Uterus (tissue), 4 donors: ENCODE data around the gene MAGEB6B. TPM values are rescaled to one million over a fixed set of nuclear protein-coding genes. Genes with fewer than 3 reads are reported as not detected.

Experiments
- DNase-seq, 2 donors: peaks; one replicate each; pipeline ENCODE4 v3.0.0-alpha.2; 2019 to 2020
- H3K27ac ChIP-seq, 2 donors: fragments of 200-600 bp; sonication (generic); 1 replicate in 1 of 2; 2 replicates in 1 of 2; pipeline ENCODE4 v1.5.1; 2016 to 2018
- H3K27me3 ChIP-seq, 2 donors: fragments of 200-600 bp; sonication (generic); one replicate each; pipeline ENCODE4 v1.5.1; 2018 to 2019; ENCODE audit warnings: control low read depth in 1 of 2
- H3K36me3 ChIP-seq, 2 donors: fragments of 200-600 bp; sonication (generic); one replicate each; pipeline ENCODE4 v1.5.1; 2019; ENCODE audit warnings: control low read depth in 1 of 2
- H3K4me1 ChIP-seq, 2 donors: fragments of 200-600 bp; sonication (generic); one replicate each; pipeline ENCODE4 v1.5.1; 2018 to 2019; ENCODE audit warnings: control low read depth in 1 of 2
- H3K4me3 ChIP-seq, 2 donors: fragments of 200-600 bp; sonication (generic); 1 replicate in 1 of 2; 2 replicates in 1 of 2; pipeline ENCODE4 v1.5.1; 2018 to 2019; ENCODE audit warnings: mild to moderate bottlenecking in 1 of 2
- H3K9me3 ChIP-seq, 2 donors: fragments of 200-600 bp; sonication (generic); one replicate each; pipeline ENCODE4 v1.5.1; 2019; ENCODE audit warnings: control low read depth in 1 of 2
- CTCF ChIP-seq, 4 experiments: fragments of 200-600 bp in 2 of 4; fragments of 450-650 bp in 2 of 4; sonication (generic) in 2 of 4; IDR thresholded peaks; one replicate each; pipeline ENCODE4 v1.5.1; 2016 to 2019; ENCODE audit warnings: antibody characterized with exemption in 4 of 4, mild to moderate bottlenecking in 2 of 4, moderate library complexity in 1 of 4
- POLR2A ChIP-seq, 2 donors: fragments of 450-650 bp; IDR thresholded peaks; one replicate each; pipeline ENCODE4 v1.6.1; 2016; ENCODE audit warnings: antibody characterized with exemption in 2 of 2, mild to moderate bottlenecking in 1 of 2, moderate library complexity in 1 of 2
- intact Hi-C: fragments of 100-400 bp; cut with DNase I; formaldehyde crosslinking; loops from one replicate; pipeline ENCODE4 v1.15.1; 2023; ENCODE audit warnings: low total_unique reads
- total RNA-seq, 4 donors: library from RNA; depleted of rRNA in 3 of 4; stranded (reverse); fragments of >200 nt in 3 of 4; gene quantifications; one replicate each; pipeline versions ENCODE4 v1.1.0 to v1.2.4, GENCODE V29; 2014 to 2023
- donor health status: DM: yes; HTN: yes; CAD: no.

MAGEB6B gene
- total RNA-seq, 4 donors from 2014 or later = not detected

GRCh38 chrX:26208012-26208411 lies 47.6 kb downstream of the MAGEB6B start:
- H3K4me3 ChIP-seq = no peak overlapping the region
- H3K4me1 ChIP-seq = no peaks in the 10 kb centered on the region
- TF ChIP-seq CTCF (IDR thresholded peaks at IDR 0.05) (no peak), POLR2A (IDR thresholded peaks at IDR 0.05) (no peak)
- DNase-seq = no peak
- H3K27me3 ChIP-seq = no peaks in the 10 kb centered on the region
- H3K36me3 ChIP-seq = no peaks in the 10 kb centered on the region
- H3K27ac ChIP-seq = no peak overlapping the region
- intact Hi-C loops = no loop called here
- H3K9me3 ChIP-seq = no peaks in the 10 kb centered on the region

Other genes starting within 250 kb of the MAGEB6B start
- gene MAGEB18, start 22.3 kb upstream of the MAGEB6B start, total RNA-seq = not detected
- not detected for gene MAGEB6, start 31.8 kb downstream of the MAGEB6B start, total RNA-seq
- gene MAGEB5, start 55.6 kb downstream of the MAGEB6B start, total RNA-seq = not detected